ENCODE results near the gene TYW3.

- TF ChIP-seq CTCF (tag by site-specific recombination; IDR thresholded peaks at IDR 0.05) (0 out of 2 replicates have a peak, but pooled peaks have one; percentile 51), REST (tag by site-specific recombination; IDR thresholded peaks at IDR 0.05) (no peak), KLF17 (tag by site-specific recombination; IDR thresholded peaks at IDR 0.05) (no peak), TRIM28 (IDR thresholded peaks at IDR 0.05; ENCODE audit: borderline replicate concordance, low read length) (no peak), KLF8 (tag by site-specific recombination; IDR thresholded peaks at IDR 0.05) (no peak), SALL2 (tag by site-specific recombination; IDR thresholded peaks at IDR 0.05; ENCODE audit: borderline replicate concordance) (no peak), GLIS2 (tag by site-specific recombination; IDR thresholded peaks at IDR 0.05) (no peak), HIC1 (tag by site-specific recombination; IDR thresholded peaks at IDR 0.05) (no peak), KLF1 (tag by site-specific recombination; IDR thresholded peaks at IDR 0.05) (no peak), ZBTB1 (tag by site-specific recombination; IDR thresholded peaks at IDR 0.05) (no peak), ZBTB7A (tag by site-specific recombination; IDR thresholded peaks at IDR 0.05; ENCODE audit: low read depth) (no peak), SP7 (tag by site-specific recombination; IDR thresholded peaks at IDR 0.05) (no peak), ZNF830 (tag by site-specific recombination; IDR thresholded peaks at IDR 0.05; ENCODE audit: low read depth) (no peak), YY1 (tag by site-specific recombination; IDR thresholded peaks at IDR 0.05) (no peak)
These were observed 43.2 kb upstream of the TYW3 start for GRCh38 chr1:74689621-74690363.
